HepG2 (cell line): ENCODE data around the gene ZFYVE27. TPM values are rescaled to one million over a fixed set of nuclear protein-coding genes. Genes with fewer than 3 reads are reported as not detected.
A peak's percentile ranks its signal among the peaks of the same experiment; 100 is the strongest.

Source experiments
- BORCS8-MEF2B ChIP-seq: sonication (generic); formaldehyde crosslinking; IDR thresholded peaks from 2 replicates; pipeline ENCODE4 v1.8.0; 2022; ENCODE audit warnings: mild to moderate bottlenecking, missing genetic modification reagents
- CC2D1A ChIP-seq: sonication (generic); formaldehyde crosslinking; IDR thresholded peaks from 2 replicates; pipeline ENCODE4 v1.8.1; 2023; ENCODE audit warnings: mild to moderate bottlenecking, missing genetic modification reagents
- HDAC2 ChIP-seq: sonication (generic); formaldehyde crosslinking; IDR thresholded peaks from 2 replicates; pipeline ENCODE4 v1.4.0; 2020; ENCODE audit warnings: missing genetic modification reagents
- NR2F2 ChIP-seq: IDR thresholded peaks from 2 replicates; pipeline ENCODE4 v1.6.1; 2012; ENCODE audit warnings: low read depth, inconsistent platforms, borderline replicate concordance
- NRL ChIP-seq: sonication (generic); formaldehyde crosslinking; IDR thresholded peaks from 2 replicates; pipeline ENCODE4 v1.5.0; 2020; ENCODE audit warnings: missing genetic modification reagents, mild to moderate bottlenecking, moderate library complexity, borderline replicate concordance
- RXRB ChIP-seq: IDR thresholded peaks from 2 replicates; pipeline ENCODE4 v1.6.1; 2016; ENCODE audit warnings: borderline replicate concordance, missing genetic modification reagents, missing compliant biosample characterization
- SOX13 ChIP-seq, 3 experiments: fragments of 450-650 bp in 1 of 3; sonication (generic) in 1 of 3; formaldehyde crosslinking in 1 of 3; IDR thresholded peaks in 2 of 3; conservative IDR thresholded peaks in 1 of 3; 2 replicates each; pipeline versions ENCODE4 v1.5.0 to v1.6.1; 2016 to 2020; ENCODE audit warnings: antibody characterized with exemption in 1 of 3, mild to moderate bottlenecking in 1 of 3, missing compliant biosample characterization in 1 of 3, missing genetic modification reagents in 1 of 3, moderate library complexity in 1 of 3
- SOX5 ChIP-seq: IDR thresholded peaks from 2 replicates; pipeline ENCODE4 v1.6.1; 2016; ENCODE audit warnings: borderline replicate concordance
- TBX3 ChIP-seq: fragments of 450-650 bp; IDR thresholded peaks from 2 replicates; pipeline ENCODE4 v1.6.1; 2017; ENCODE audit warnings: antibody characterized with exemption, mild to moderate bottlenecking, inconsistent platforms, borderline replicate concordance
- ZNF121 ChIP-seq: sonication (generic); formaldehyde crosslinking; IDR thresholded peaks from 2 replicates; pipeline ENCODE4 v1.5.0; 2020; ENCODE audit warnings: mild to moderate bottlenecking, missing genetic modification reagents
- ZNF232 ChIP-seq: sonication (generic); formaldehyde crosslinking; IDR thresholded peaks from 2 replicates; pipeline ENCODE4 v1.4.0; 2020; ENCODE audit warnings: missing genetic modification reagents, borderline replicate concordance
- ZNF337 ChIP-seq: sonication (generic); formaldehyde crosslinking; IDR thresholded peaks from 2 replicates; pipeline ENCODE4 v1.5.1; 2020; ENCODE audit warnings: missing genetic modification reagents, low read depth, mild to moderate bottlenecking, borderline replicate concordance
- ZNF562 ChIP-seq: sonication (generic); formaldehyde crosslinking; IDR thresholded peaks from 2 replicates; pipeline ENCODE4 v1.8.0; 2022; ENCODE audit warnings: missing genetic modification reagents, borderline replicate concordance
- ZNF768 ChIP-seq: sonication (generic); formaldehyde crosslinking; IDR thresholded peaks from 2 replicates; pipeline ENCODE4 v1.4.0; 2020; ENCODE audit warnings: missing genetic modification reagents
- polyA plus RNA-seq, 8 experiments: library from polyadenylated mRNA; depleted of rRNA in 3 of 8; stranded (reverse) in 7 of 8; unstranded in 1 of 8; fragments of >200 nt; fragmentation: Illumina TruSeq in 4 of 8; extraction: Trizol in 4 of 8; gene quantifications; 2 replicates each; pipeline versions ENCODE4 v1.2.1 to v1.2.3, GENCODE V29; 2011 to 2016; ENCODE audit warnings: low read depth in 4 of 8, missing spikeins in 1 of 8, mixed read lengths in 1 of 8; ENCODE audit not compliant: insufficient read depth in 1 of 8
- total RNA-seq, 5 experiments: library from RNA; depleted of rRNA; stranded (reverse); fragments of >200 nt; fragmentation: Illumina TruSeq; extraction: Trizol; gene quantifications; 2 replicates each; pipeline ENCODE4 v1.2.3, GENCODE V29; 2016; ENCODE audit warnings: low read depth in 1 of 5
- TF ChIP-seq, protein P1 (sequence below): sonication (generic); formaldehyde crosslinking; IDR thresholded peaks from 2 replicates; pipeline ENCODE4 v1.5.1; 2020; ENCODE audit warnings: mild to moderate bottlenecking, missing genetic modification reagents, borderline replicate concordance
- TF ChIP-seq, protein P2 (sequence below): sonication (generic); formaldehyde crosslinking; IDR thresholded peaks from 2 replicates; pipeline ENCODE4 v1.4.0; 2020; ENCODE audit warnings: mild to moderate bottlenecking, missing genetic modification reagents

ZFYVE27 gene
- total and polyA plus RNA-seq, 2 of the 13 experiments (the other 11 are each of a cell fraction or from before 2014, with no cell fraction given): 19.7 to 20.5 TPM

DNA sequence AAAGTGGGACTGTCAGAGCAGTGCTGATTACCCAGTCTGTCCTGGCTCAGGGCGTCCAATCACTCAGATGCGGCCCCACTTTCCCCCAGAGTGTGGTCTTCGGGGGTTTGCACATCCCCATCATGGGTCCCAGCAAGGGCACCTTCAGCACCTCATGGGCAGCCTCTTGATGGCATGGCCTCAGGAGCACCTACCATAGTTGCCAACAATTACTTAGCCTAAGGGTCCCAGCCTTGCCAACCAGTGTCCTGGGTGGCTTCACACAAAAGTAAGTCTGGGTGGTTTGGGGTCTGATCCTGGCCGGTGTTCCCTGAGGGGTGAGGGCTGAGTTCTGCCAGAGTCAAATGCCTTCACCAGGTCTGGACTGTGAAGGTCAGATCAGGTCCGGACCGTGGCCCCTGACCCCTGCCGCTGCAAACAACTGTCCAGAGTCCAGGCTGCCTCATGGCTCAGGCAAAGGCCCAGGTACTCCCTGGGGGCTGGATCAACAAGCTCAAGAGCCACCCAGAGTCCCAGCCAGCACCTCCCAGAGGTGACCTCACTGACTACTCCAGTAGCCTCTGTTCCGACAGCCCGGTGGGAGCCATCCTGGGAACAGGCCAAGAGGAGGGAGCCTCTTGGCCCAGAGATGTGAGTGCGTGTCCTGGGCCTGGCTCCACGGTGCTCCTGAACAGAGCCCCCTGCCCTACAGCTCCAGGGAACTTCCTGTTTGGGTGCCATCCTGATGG lies 29.6 kb upstream of the ZFYVE27 start (continued):
- peak; percentile 72; the same call in 1 of the 2 replicates for TF ChIP-seq BORCS8-MEF2B (CRISPR knock-in tag)
- peak; percentile 50; the same call in 1 of the 2 replicates for TF ChIP-seq ZNF768
- peak; percentile 11; the same call in 1 of the 2 replicates for TF ChIP-seq ZNF121 (CRISPR knock-in tag)
- TF ChIP-seq ZNF337 (CRISPR knock-in tag): no peak
- peak; percentile 21; the same call in 1 of the 2 replicates for TF ChIP-seq SOX5 (CRISPR knock-in tag)
- TF ChIP-seq TBX3: no peak
- TF ChIP-seq RXRB (CRISPR knock-in tag): peak; percentile 94
- TF ChIP-seq ZNF562 (CRISPR knock-in tag): no peak
- TF ChIP-seq NR2F2: peak; percentile 85
- no peak for TF ChIP-seq SOX13 (IDR thresholded peaks at IDR 0.05)
- TF ChIP-seq SOX13 (CRISPR knock-in tag; conservative IDR thresholded peaks at IDR 0.05 in 1 of 2, IDR thresholded peaks at IDR 0.05 in 1 of 2): peak in 1 of 2 experiments; percentile 40; a peak in 1 of 4 replicates
- no peak for TF ChIP-seq CC2D1A
- TF ChIP-seq ZNF232 (CRISPR knock-in tag): peak; percentile 78
- peak; percentile 75 for TF ChIP-seq HDAC2 (CRISPR knock-in tag)
- TF ChIP-seq, protein P1, sequence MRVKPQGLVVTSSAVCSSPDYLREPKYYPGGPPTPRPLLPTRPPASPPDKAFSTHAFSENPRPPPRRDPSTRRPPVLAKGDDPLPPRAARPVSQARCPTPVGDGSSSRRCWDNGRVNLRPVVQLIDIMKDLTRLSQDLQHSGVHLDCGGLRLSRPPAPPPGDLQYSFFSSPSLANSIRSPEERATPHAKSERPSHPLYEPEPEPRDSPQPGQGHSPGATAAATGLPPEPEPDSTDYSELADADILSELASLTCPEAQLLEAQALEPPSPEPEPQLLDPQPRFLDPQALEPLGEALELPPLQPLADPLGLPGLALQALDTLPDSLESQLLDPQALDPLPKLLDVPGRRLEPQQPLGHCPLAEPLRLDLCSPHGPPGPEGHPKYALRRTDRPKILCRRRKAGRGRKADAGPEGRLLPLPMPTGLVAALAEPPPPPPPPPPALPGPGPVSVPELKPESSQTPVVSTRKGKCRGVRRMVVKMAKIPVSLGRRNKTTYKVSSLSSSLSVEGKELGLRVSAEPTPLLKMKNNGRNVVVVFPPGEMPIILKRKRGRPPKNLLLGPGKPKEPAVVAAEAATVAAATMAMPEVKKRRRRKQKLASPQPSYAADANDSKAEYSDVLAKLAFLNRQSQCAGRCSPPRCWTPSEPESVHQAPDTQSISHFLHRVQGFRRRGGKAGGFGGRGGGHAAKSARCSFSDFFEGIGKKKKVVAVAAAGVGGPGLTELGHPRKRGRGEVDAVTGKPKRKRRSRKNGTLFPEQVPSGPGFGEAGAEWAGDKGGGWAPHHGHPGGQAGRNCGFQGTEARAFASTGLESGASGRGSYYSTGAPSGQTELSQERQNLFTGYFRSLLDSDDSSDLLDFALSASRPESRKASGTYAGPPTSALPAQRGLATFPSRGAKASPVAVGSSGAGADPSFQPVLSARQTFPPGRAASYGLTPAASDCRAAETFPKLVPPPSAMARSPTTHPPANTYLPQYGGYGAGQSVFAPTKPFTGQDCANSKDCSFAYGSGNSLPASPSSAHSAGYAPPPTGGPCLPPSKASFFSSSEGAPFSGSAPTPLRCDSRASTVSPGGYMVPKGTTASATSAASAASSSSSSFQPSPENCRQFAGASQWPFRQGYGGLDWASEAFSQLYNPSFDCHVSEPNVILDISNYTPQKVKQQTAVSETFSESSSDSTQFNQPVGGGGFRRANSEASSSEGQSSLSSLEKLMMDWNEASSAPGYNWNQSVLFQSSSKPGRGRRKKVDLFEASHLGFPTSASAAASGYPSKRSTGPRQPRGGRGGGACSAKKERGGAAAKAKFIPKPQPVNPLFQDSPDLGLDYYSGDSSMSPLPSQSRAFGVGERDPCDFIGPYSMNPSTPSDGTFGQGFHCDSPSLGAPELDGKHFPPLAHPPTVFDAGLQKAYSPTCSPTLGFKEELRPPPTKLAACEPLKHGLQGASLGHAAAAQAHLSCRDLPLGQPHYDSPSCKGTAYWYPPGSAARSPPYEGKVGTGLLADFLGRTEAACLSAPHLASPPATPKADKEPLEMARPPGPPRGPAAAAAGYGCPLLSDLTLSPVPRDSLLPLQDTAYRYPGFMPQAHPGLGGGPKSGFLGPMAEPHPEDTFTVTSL (CRISPR knock-in tag): peak; percentile 41; the same call in 1 of the 2 replicates
- TF ChIP-seq, protein P2, sequence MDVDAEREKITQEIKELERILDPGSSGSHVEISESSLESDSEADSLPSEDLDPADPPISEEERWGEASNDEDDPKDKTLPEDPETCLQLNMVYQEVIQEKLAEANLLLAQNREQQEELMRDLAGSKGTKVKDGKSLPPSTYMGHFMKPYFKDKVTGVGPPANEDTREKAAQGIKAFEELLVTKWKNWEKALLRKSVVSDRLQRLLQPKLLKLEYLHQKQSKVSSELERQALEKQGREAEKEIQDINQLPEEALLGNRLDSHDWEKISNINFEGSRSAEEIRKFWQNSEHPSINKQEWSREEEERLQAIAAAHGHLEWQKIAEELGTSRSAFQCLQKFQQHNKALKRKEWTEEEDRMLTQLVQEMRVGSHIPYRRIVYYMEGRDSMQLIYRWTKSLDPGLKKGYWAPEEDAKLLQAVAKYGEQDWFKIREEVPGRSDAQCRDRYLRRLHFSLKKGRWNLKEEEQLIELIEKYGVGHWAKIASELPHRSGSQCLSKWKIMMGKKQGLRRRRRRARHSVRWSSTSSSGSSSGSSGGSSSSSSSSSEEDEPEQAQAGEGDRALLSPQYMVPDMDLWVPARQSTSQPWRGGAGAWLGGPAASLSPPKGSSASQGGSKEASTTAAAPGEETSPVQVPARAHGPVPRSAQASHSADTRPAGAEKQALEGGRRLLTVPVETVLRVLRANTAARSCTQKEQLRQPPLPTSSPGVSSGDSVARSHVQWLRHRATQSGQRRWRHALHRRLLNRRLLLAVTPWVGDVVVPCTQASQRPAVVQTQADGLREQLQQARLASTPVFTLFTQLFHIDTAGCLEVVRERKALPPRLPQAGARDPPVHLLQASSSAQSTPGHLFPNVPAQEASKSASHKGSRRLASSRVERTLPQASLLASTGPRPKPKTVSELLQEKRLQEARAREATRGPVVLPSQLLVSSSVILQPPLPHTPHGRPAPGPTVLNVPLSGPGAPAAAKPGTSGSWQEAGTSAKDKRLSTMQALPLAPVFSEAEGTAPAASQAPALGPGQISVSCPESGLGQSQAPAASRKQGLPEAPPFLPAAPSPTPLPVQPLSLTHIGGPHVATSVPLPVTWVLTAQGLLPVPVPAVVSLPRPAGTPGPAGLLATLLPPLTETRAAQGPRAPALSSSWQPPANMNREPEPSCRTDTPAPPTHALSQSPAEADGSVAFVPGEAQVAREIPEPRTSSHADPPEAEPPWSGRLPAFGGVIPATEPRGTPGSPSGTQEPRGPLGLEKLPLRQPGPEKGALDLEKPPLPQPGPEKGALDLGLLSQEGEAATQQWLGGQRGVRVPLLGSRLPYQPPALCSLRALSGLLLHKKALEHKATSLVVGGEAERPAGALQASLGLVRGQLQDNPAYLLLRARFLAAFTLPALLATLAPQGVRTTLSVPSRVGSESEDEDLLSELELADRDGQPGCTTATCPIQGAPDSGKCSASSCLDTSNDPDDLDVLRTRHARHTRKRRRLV (CRISPR knock-in tag): no peak
- TF ChIP-seq NRL (CRISPR knock-in tag): peak; percentile 20; the same call in 1 of the 2 replicates
